GM21381 (cell line): ENCODE measurements around the gene BHMT2.

Source experiments
- ATAC-seq: cut with Tn5 transposase; IDR thresholded peaks from one replicate; pipeline ENCODE4 v1.9.1; 2021; ENCODE audit warnings: mild to moderate bottlenecking, moderate library complexity; ENCODE audit not compliant: unreplicated experiment

BHMT2 gene

GRCh38 chr5:79059674-79060073 lies 9.9 kb upstream of the BHMT2 start:
- no peak for ATAC-seq

DNA sequence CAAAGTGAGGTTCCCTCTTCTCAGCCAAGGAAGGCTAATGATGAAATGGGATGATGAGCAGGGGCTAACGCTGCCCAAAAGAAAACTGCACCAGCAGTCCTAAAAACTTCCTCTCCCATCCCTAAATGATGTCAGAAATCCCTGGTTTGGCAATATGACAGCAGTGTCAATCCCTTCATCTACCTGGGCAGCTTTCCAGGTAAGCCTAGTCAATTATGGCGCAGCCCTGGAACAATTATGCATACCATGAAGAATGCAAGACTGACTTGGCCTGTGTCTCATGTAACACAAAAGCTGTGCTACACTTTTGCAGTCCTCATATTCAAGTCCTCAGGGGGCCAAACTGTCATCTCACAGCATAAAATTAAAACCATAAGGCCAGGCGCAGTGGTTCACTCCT lies 7.1 kb upstream of the BHMT2 start:
- no peak for ATAC-seq

DNA sequence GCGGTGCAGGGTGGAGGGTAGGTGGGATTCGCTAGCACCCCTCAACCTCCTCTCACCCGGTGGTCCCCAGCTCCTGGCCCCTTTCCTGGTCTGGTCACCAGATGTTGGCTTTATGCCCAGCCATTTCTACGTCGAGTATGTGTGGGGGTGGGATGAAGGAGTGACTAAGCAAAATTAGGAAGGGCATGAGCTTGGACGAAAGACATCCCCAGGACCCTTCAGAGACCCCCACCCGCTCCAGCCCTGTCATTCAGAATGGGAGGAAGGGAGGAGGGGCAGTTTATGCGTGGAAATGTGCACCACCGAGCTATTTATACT lies 742 bp downstream of the BHMT2 start:
- no peak for ATAC-seq

DNA sequence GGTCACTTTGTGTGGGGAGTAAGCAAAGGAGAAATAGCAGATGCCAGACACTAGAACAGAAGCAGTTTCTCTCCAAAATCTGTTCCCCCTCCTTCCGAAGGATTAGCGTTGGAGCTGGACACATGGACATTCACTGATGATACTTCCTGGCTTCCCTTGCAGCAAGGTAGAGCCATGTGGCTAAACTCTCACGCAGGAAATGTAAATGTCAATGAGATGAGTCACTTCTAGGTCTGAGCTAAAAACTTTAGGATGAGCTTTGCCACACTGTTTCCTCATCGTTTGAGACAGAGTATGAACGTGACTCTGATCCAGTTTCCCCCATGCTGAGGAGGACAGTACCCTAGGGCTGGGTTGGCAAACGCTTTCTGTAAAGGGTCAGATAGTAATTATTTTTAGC lies 5.1 kb downstream of the BHMT2 start:
- no peak for ATAC-seq

DNA sequence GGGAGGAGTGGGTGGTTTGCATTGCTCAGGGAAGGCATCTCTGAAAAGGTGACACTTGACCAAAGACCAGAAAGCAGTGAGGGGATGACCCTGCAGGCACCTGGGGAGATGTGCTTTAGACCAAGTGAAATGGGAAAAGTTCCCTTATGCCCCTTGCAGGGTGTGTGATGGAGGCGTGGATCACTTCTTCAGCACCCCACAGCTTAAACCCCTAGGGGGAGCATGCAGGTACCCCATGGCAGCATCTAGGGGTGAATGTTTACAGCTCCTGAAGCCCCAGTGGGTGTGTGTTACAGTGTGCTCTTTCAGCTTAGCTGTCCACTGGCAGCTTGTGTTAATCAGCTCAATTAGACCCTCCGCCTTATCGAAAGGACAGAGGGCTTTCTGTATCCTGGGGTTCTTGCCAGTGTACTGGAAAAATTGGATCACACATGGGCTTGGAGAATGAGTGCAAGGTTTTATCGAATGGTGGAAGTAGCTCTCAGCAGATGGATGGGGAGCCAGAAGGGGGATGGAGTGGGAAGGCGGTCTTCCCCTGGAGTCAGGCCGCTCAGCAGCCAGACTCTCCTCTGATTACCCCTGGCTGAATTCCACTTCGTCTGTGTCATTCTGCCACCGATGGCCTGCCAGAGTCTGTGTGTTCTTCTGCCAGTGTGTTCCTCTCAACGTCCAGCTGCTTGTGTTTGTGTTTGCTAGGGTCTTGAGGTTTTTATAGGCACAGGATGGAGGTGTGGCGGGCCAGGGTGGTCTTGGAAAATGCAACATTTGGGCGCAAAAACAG lies 6.3 kb downstream of the BHMT2 start:
- no peak for ATAC-seq

- ATAC-seq = no peak
Measured at GRCh38 chr5:79076819-79077218, 7.3 kb downstream of the BHMT2 start.

- ATAC-seq = no peak
Measured at GRCh38 chr5:79077680-79078365, 8.3 kb downstream of the BHMT2 start.

GRCh38 chr5:79080804-79081203 lies 11.2 kb downstream of the BHMT2 start:
- no peak for ATAC-seq

- ATAC-seq = no peak
Measured at GRCh38 chr5:79081779-79082178, 12.2 kb downstream of the BHMT2 start.

DNA sequence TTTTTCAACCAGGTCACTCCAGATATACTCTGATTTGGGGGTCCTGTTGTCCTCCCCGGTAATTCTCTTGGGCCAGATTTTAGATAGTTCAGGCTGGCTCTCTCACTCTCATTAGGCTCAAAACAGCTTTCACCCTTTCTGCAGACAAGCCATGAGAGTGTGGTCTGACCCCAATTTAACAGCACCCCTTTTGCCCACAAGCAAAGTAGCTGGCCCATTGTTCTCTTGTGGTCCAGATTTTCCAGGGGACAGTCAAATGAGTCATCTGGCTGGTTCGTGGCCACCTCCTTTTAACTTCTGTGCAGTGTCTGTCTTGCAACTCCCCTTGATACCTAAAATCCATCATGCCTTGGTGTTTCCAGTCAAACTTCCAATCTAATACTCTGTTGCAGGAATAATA lies 16.5 kb downstream of the BHMT2 start:
- ATAC-seq = no peak

DNA sequence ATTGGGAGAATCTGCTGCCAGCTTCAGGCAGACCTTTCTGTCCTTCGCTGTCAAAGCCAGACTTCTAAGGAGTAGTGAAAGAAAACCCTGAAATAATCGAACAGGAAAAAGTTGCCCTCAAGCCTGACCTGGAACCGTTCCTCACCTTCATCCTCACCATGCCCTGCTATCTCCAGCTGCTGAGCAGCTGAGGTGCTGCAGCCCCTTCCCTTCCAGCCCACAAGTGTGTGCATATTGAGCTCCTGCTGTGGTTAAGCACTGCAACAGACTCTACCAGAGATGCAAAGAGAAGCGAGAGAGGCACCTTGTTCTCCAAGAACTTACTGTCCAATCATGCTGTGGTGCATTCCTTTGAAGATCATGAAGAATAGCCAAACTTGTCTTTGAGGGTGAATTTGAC lies 18.9 kb downstream of the BHMT2 start:
- ATAC-seq = no peak

GRCh38 chr5:79091064-79091463 lies 21.5 kb downstream of the BHMT2 start:
- no peak for ATAC-seq

- ATAC-seq = no peak
Measured at GRCh38 chr5:79093762-79094161, 24.2 kb downstream of the BHMT2 start.

DNA sequence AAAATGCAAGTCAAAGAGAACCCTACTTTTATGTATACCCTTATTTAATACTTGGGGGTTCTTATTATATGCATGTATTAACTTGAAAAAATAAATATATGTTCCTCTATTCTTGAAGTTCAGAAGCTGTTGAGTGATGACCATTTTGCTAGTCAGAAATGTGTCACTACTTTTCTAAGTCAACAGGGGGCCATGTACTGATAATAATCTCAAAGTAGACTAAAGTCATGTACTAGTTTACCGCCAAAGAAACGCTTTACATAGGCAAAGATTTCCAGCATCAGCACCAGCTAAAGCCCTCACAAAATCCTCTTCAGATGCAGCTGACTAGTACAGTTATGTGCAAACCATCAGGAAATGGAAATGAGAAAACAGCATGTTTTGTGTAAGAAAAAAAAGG lies 36.3 kb downstream of the BHMT2 start:
- no peak for ATAC-seq

- no peak for ATAC-seq
Measured at GRCh38 chr5:79107020-79107796, 37.6 kb downstream of the BHMT2 start.

DNA sequence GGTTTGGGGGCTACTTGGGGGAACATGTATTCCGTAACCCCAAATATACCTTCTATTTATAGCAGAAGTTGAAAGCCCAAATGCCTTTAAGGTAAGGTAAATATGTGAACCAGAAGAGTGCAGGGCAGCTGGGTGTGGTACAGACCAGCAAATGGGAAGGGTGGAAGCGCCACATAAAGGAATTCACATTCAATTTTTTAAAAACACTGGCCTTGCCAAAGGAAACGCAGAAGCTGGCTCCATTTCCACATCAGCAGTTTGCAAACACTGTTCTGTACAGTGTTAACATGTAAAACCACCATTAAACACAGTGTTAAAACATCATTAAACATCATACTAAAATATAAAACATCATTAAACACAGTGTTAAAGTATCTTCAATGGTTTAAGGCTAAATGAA lies 38.5 kb downstream of the BHMT2 start:
- no peak for ATAC-seq

GRCh38 chr5:79108792-79109191 lies 39.2 kb downstream of the BHMT2 start:
- no peak for ATAC-seq

GRCh38 chr5:79109527-79110492 lies 40.2 kb downstream of the BHMT2 start:
- ATAC-seq = no peak

DNA sequence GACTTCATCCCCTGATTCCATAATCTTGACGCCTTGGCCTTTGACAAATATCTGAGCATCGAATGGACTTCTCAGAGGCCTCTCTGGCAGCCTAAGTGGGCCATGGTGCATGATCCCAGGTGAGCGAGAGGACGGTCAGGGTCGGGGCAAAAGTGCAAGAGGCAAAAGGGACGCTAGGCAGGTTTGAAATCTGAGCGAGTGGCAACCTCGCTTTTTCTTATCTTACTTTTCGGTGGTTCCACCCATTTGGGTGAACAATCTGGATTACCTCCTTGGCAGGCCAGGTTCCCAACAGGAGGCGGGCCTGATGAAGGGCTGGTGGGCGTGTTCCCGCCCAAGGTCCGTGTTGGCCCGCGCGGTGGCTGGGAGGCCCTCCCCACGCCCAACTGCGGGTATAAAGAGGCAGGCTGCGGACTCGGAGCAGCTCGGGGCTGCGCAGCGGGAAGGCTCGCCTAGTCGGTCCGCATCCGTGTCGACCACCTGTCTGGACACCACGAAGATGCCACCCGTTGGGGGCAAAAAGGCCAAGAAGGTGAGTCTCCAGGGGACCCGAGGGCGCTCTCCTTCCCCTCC lies 41.9 kb downstream of the BHMT2 start, which contains the start of gene BHMT:
TSS of gene BHMT (plus strand) at position 423 of the 573 bp plus-strand sequence. CDS start at position 500, 77 bp downstream.
- no peak for ATAC-seq

GRCh38 chr5:79111960-79112702 lies 42.6 kb downstream of the BHMT2 start:
- no peak for ATAC-seq
